Glomerular endothelial cell (primary cell): Measurements from ENCODE around the gene MLXIP. TPM values are rescaled to one million over a fixed set of nuclear protein-coding genes. Genes with fewer than 3 reads are reported as not detected.

Source experiments
- DNase-seq: peaks from one replicate; pipeline ENCODE4 v3.0.0-alpha.2; 2011; ENCODE audit warnings: low read depth, low spot score; ENCODE audit errors: extremely low read depth
- total RNA-seq: library from RNA; depleted of rRNA; stranded (reverse); fragments of >200 nt; gene quantifications from 2 replicates; pipeline ENCODE4 v1.2.3, GENCODE V29; 2015

Gene MLXIP
- total RNA-seq, 1 donor from 2014 or later = 43.9 TPM

GRCh38 chr12:122073815-122074214 is 4.7 kb upstream of the MLXIP start:
- no peak for DNase-seq

DNA sequence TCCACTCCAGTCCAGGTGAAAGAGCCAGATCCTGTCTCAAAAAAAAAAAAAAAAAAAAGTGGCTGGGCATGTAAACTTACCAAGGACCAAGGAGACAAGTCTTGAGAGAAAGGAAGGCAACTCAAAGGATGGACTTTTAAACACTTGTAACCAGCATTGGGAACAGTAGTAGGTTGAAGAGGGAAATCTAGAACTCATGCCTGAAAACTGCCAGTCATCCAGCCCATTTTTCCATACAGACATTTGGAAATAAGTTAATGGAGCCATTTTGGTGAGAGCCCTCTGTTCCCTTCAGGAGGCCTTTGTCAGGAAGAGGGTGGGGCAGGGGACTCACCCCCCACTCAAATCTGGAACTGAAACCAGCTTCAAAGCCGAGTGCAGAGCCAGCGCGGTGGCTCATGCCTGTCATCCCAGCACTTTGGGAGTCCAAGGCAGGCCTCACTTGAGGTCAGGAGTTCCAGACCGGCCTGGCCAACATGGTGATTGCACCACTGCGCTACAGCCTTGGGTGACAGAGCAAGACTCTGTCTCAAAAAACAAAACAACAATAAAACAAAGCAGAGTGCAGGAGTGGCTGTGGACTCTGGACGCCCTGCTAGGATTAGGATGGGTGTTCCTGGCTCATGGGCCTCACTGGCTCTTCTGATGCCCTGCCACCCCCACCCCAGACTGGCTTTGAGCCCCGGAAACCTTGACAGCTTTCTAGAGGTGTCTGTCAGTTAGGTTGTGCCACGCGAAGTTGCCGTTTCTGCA is 1.6 kb upstream of the MLXIP start:
- DNase-seq = no peak

DNA sequence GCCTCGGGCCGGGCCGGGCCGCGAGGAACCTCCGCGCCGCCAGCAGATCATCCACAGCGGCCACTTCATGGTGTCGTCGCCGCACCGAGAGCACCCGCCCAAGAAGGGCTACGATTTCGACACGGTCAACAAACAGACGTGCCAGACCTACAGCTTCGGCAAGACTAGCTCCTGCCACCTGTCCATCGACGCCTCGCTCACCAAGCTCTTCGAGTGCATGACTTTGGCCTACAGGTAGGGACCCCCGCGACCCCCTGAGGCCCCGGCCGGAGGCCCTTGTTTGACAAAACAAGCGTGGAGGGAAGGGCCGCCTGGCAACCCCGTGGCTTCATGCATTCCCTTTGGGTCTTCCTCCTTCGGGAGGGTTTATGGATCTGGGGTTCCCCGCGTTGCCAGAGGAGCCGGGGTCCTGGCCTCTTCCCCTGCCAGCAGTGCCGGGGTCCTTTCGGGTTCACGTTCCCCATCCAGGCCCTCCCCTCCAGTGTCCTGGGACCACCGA is 526 bp downstream of the MLXIP start:
- no peak for DNase-seq

DNA sequence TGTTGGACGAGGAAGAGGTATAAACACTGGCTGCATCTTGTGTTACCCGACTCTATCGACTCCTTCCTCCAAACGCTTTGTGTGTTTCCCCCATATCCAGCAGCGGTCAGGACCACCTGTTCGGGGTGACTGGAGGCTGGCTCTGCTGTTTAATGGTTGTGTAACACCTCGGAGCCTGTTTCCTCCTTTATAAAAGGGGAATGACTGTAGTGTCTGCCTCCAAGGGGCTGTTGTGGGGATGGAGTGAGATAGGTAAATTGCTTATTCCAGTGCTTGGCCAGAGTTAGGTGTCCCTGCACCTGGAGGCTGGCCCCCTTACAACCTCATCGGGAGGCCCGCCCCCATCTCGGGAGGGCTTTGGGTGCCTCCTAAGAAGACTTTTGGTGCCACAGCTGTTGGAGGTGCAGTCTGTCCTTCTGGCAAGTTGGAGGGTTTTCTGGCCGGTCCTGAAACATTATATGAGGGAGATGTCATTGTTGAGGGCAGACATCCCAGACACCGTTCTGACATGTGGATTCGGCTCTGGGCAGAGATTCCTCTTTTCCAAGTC is 1.1 kb downstream of the MLXIP start:
- no peak for DNase-seq

GRCh38 chr12:122080149-122081082 is 1.9 kb downstream of the MLXIP start:
- DNase-seq = no peak

GRCh38 chr12:122081083-122081696 is 2.6 kb downstream of the MLXIP start:
- DNase-seq = no peak

DNA sequence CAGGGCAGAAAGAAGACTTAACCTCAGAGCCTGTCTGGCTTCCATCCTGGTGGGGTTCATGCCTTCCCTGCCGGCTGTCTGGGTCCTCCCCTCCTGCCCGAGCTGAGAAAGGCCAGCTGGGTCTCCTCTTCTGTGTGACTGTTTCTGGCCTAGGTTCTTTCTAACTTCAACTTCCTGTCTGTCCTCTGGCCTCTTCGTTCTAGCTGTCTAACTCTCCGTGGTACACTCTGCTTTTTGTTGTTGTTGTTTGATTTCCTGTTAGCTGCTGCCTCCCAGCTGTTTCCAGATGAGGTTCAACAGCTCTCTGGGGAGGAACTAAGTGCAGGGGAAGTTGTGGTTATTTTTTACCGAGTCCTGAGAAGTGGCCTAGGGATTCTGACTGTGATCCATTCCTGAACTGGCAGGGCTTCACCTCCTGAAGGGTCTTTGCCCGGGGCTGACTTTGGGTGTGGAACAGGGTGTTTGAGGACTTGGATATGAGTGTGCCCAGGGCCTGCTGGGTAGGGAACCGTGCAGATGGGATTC is 3.2 kb downstream of the MLXIP start:
- DNase-seq = no peak

- no peak for DNase-seq
Observed at GRCh38 chr12:122082621-122083356, 4.2 kb downstream of the MLXIP start.

DNA sequence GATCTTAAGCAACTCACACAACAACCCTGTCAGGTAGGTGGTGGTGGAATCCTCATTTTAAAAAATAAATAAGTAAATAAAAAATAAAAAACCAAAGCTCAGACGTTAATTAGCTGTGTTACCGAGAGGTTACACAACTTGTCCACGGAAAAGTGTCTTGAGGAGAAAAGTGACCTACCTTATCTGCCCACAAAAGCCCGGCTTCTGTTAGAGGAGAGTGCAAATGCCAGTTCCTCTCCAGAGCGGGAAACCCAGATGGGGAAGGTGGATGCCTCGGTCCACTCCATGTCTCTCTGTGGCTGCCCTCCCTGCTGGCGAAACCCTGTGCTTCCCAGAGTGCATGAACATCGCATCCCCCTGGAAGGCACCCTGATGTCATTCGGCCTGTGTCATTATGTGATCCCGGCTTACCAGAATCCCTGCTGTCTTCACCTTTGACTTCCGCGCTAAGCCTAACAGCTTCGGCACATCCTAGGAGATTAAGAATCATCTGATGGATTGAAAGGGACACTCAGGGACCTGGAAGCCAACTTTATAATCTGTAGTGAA is 6.4 kb downstream of the MLXIP start:
- no peak for DNase-seq

DNA sequence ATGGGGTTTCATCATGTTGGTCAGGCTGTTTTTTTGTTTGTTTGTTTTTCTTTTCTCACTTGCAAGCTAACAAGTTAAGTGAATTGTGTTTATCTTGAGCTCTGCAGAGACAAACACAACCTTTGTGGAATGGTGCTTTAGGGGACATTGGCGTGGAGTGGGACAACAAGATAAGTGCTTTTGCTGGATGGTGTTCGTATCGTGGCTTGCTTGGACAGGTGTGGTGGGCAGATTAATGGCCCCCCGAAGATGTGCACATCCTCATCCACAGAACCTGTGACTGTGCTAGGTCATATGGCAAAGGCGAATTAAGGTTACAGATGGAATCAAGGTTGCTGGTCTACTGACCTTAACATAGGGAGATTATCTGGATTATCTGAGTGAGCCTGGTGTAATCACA is 7.0 kb downstream of the MLXIP start:
- DNase-seq = no peak

GRCh38 chr12:122086116-122086515 is 7.6 kb downstream of the MLXIP start:
- no peak for DNase-seq

DNA sequence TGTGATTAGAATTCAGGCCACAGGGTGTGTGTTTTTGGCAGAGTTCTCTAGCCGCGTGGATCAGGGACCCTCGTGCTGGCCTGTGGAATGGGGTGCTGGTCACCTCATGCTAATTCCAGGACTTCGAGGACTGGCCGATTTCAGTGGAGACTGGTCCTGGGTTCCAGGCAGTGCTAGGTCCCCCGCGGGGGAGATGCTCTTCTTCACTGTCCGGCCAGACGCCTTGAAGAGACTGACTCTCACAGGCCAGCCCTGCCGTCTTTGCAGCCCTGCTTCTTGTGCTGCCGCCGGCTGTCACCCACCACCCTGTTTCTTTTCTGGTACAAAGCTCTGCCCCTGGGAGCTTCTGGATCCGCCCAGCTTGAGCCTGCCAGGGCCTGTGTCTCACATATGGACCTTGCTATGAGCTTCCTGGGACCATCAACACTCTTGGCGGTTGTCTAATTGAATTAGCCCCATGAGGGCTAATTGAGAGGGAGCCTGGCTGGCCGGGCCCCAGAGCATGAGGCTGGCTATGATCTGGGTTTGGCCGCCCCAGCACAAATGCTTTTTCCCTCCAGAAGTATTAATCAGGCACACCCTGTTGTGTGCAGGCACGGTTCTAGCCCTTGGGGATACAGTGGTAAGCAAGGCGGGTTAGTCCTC is 8.2 kb downstream of the MLXIP start:
- DNase-seq = no peak

- no peak for DNase-seq
Observed at GRCh38 chr12:122087431-122088178, 9.0 kb downstream of the MLXIP start.

- no peak for DNase-seq
Observed at GRCh38 chr12:122088179-122088810, 9.7 kb downstream of the MLXIP start.

GRCh38 chr12:122089077-122089476 is 10.5 kb downstream of the MLXIP start:
- no peak for DNase-seq

- DNase-seq = no peak
Observed at GRCh38 chr12:122090759-122091515, 12.4 kb downstream of the MLXIP start.
